HG03378 (cell line): ENCODE results near the gene SDHA.
"Not testable (repeated sequence)": the region's sequence is repeated elsewhere in the genome, so short reads cannot be mapped to it uniquely, and the experiment has no call there.

Experiments used
- ATAC-seq: cut with Tn5 transposase; IDR thresholded peaks from one replicate; pipeline ENCODE4 v1.9.1; 2021; ENCODE audit warnings: mild to moderate bottlenecking, moderate library complexity; ENCODE audit not compliant: unreplicated experiment

The SDHA gene

DNA sequence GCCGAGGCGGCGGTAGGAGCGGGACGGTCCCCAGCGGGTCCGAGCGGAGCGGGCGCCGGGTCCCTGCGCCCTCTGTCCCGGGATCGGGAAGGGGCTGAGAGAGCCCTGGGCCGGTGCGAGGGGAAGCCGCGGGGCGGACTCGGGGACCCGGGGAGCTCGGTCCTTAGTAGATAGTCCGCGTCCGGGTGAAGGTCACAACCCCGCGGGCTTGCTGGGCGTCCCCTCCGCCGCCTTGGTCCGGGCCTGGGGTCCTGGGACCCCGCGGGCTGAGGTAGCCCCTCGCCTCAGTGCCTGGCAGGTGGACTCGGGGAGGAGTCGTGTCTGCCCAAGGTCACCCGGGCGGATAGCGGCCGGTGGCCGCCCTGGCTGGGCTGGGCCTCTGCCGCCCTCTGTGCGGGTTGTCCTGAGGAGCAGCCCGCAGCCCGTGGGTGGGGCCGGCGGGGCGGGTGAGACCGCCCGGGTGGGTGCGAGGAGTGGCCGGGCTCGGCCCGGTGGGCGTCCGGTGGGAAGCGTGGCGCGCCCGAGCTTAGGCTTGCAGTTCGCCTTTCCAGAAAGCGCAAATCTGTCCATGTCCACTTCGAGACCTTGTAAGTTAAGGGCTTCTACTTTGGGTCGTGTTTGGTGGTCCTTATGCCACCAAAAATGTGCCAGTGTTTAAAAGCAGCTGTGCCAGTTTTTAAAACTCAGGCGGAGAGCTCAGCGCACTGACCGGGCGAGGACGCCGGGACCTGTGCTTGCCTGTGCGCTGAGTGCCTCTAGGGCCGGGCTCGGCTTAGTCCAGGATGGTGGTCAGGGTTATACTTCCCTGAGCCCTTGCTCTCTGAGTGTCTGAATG lies 554 bp downstream of the SDHA start:
- ATAC-seq: peak; percentile 24

DNA sequence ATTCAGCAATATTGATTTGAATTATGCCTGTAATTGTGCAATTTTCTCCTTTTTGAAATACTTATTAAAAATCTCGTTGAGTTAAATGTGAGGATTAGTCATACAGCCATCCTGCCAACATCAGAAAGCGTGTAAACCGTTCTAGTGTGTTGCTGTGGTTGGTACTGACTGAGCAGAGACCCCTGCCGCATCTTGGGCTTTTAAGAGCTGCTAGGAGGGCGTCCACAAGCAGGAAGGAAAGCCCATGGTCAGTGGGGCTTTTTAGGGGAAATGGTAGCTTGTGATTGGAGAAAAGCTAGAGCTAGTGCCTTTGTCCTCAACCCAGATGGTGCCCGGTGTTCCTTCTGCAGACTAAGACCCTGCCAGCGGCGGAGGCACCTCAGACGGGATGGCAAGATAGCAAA lies 1.3 kb downstream of the SDHA start:
- ATAC-seq: no peak

DNA sequence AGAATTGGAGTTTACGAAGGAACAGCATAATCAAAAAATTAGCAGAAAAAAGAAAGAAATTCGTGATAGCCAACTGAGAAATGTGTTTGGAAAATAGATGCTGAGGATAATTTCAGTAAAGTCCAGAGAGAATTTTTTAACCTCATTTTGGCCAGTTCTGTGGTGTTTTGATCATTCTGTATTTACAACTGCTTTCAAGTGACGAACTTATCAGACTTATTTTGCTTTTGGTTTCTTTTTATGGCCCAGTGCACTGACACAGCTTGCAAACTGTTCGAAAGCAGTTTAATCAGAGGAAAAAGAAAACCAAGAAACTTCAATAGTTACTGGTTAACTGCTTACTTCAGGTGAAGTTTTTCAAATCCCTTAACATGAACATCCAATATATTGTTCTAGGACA lies 1.9 kb downstream of the SDHA start:
- ATAC-seq: peak; percentile 39

DNA sequence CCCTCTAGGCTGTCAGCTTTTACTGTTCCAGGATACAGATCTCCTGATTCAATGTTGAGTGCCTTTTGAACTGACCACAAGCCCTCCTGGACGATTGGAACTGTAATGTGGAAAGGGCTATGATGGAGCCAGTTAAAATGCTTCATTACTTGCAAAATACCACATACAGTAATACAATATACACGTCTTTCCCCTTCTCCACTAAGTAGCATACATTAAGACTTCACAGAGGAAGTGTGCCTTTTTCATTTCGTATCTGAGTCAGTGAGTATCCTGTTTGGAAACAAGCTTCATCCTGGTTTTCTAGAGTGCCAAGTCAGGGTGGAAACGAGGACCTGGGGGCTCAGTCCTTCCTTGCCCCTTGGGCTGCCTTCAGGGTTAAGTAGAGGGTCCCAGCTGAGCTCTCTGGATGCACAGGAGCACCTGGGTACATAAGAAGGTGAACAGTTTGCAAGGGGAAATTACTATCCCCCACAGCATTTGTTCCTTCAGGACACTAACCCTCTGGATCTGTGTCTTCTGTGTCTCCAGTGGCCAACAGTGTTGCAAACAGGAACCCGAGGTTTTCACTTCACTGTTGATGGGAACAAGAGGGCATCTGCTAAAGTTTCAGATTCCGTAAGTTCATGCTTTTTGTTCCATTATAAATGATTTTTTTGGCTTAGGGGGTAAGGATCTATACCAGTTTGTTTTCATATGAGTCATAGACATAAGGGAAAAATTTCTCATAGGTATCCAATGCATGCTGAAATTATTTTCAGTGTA lies 5.0 kb downstream of the SDHA start:
- not testable (repeated sequence) for ATAC-seq

DNA sequence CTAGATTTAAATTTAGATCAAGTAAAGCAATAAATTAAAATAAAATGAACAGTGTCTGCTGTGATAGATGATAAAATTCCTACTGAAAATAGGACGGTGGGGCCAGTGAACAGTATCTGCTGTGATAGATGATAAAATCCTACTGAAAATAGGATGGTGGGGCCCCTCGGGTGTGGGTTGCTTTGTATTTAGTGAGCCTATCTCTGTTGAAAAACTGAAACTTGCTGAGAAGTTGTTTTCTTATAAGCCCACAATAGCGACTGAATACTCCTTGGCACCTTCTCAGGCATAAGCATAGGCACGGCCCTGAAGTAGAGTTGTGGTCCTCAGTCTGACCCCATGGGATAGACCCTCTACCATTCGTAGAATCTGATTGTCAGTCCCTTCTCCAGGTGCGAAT lies 5.7 kb downstream of the SDHA start:
- ATAC-seq: no peak

DNA sequence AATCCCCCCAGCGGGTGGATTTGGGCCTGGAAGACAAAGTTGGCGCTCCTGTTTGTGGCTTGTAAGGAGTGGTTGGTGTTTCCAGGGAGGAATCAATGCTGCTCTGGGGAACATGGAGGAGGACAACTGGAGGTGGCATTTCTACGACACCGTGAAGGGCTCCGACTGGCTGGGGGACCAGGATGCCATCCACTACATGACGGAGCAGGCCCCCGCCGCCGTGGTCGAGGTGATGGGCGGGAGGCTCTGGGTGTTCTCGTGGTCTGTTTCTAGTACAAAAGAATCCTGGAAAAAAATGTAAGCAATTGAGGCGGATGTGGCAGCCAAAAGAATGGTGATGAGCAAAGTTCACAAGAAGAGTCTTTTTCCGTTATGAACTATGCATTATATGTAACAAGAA lies 7.2 kb downstream of the SDHA start:
- no peak for ATAC-seq

DNA sequence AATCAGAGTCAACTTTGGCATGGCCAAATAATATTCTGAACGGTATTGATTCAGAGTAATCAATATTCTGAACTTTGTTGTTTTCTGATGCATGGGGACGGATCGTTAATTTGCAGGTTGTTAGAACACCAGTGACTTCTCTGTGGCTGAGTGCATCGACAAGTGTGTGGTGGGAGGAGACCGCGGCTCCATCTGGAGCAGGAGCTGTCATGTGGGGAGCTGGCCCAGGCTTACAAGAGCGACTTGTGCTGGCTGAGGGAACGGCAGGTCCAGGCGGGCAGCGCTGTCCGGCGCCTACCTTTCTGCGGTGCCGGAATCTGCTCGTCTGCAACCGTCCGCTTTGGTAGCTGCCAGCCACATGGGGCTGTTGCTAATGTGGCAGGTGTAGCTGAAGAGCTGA lies 9.3 kb downstream of the SDHA start:
- not testable (repeated sequence) for ATAC-seq

DNA sequence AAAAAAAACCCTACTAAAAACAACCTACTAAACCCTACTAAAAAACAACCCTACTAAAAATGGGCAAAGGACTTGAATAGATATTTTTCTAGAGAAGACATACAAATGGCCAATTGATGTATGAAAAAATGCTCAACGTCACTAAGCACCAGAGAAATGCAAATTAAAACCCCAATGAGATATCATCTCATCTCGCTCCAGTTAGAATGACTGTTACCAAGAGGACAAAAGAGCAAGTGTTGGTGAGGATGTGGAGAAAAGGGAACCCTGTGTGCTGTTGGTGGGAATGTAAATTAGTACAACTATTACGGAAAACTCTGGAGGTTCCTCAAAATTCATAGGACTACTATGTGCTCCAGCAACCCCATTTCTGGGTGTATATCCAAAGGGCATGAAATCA lies 10.8 kb downstream of the SDHA start:
- no peak for ATAC-seq

DNA sequence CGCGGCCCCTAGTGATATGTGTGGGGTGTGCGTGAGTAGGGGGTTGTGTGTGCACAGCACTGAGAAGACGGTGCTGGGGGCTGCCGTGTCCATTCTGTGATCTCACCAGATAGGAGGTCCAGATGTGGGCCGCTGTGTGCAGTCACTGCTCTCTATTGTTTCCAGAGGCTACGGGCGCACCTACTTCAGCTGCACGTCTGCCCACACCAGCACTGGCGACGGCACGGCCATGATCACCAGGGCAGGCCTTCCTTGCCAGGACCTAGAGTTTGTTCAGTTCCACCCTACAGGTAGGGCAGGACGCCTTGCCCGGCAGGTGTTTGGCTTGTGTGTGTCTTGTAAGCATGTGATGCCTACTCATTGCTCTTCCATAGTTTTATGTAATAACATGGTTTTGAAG lies 12.6 kb downstream of the SDHA start:
- no peak for ATAC-seq

DNA sequence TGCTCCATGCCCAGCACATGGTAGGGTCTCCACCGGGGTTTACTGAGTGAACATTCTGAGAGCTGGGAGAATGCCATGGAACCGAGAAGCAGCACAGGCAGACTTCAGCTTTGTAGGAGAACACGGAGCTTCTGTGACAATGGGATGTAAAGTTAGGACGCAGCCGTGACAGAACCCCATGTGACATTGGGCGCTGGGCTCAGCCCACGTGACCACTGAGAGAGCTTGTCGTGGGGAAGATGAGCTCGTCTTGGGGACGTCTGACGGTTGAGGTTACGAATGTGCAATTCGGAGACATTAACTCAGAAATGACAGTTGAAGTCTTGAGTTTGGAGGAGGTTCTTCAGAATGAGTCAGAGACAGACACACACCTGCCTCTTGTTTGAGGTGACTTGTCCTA lies 13.5 kb downstream of the SDHA start:
- no peak for ATAC-seq

DNA sequence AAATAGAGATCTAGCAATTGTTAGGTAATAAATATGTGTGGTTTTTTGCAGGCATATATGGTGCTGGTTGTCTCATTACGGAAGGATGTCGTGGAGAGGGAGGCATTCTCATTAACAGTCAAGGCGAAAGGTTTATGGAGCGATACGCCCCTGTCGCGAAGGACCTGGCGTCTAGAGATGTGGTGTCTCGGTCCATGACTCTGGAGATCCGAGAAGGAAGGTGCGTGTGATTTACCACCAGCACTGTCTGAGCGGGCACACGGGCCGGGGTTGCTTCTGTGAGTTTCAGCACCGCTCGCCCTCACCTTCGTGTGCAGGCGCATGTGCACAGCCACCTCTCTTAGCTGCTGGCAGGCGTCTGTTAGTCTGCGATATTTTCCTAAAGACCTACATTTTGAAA lies 15.3 kb downstream of the SDHA start:
- not testable (repeated sequence) for ATAC-seq

DNA sequence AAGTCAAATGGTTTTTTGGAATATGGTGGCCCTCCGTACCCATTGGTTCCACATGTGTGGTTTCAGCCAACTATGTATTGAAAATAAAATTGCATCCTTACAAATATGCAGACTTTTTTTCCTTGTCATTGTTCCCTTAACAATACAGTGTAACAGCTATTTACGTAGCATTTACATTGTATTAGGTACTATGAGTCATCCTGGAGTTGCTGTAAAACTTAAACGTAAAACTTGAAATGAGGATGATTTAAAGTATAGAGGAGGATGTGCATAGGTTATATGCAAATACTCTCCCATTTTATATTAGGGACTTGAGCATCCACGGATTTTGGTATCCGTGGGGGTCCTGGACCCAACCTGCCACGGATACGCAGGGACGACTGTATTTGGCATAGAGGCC lies 16.3 kb downstream of the SDHA start:
- no peak for ATAC-seq

DNA sequence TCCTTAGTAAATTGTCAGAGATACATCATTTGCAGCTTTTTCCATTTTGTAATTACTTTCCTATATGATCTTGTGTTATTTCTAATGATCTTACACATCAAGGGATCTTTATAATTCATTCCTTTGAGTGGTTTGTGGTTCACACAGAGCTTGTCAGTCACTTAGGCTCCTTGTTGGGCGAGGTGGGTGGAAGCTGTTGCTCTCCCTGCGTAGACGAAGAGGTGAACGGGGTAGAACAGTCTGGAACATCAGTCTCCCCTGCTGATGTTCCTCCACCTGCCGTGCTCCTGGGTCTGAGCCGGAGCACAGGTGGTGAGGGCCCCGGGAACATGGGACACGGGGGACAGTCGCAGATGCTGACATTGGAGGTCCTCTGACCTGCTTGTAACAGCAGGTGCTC lies 17.4 kb downstream of the SDHA start:
- ATAC-seq: not testable (repeated sequence)

DNA sequence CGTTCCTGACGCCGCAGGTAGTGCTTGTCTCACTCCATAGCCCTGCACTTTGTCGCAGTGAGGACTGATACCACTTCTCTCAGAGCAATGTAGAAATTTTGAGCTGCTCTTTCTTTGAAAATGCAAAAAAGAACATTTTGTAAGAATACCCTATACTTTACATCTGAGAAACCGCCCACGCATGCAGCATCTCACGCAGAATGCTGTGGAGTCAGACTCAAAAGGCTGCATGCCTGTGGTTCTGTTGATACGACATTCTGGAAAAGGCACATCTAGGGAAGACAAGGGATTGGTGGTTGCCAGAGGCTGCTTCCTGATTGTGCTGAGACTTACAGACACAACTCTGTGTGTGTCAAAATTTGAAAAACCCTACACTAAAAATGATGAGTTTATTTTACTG lies 19.8 kb downstream of the SDHA start:
- not testable (repeated sequence) for ATAC-seq

DNA sequence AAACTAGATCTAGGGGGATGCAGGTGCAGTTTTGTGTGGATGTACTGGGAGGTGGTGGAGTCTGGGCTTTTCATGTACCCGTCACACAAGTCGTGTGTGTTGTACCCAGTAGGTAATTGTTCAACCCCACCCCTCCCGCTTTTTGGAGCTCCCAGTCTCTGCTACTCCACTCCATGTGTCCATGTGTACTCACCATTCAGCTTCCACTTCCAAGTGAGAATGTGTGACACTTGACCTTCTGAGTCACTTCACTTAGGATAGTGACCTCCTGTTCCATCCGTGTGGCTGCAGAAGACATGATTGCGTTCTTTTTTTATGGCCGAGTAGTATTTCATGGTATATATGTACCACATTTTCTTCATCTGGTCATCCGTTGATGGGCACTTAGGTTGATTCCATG lies 22.4 kb downstream of the SDHA start:
- ATAC-seq: not testable (repeated sequence)

DNA sequence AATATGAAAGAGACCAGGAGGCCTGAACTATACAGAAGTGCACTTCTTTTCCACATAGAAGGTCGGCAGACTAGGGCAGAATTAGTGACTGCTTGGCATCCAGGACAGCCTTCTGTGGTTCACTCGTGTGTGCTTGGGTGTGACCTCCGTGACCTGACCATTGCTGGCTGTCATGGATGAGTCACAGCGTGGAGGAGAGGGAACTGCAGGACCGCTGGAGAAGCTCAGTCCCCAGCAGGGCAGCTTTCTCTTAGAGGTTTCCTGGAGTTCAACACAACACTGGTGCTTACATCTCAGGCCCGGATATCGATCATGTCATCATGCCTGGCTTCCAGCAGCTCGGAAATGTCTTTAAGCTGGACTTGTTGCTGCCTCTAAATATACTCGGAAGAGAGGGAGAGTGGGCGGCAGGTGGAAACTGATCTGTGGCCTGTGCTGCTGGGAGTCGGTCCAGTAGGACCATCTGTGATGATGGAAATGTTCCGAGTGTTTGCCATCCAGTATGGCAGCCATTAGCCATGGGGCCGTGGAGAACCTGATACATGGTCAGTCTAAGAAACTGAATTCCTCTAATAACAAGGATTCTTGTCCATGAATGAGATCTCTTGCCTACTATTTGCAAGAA lies 23.0 kb downstream of the SDHA start:
- not testable (repeated sequence) for ATAC-seq

DNA sequence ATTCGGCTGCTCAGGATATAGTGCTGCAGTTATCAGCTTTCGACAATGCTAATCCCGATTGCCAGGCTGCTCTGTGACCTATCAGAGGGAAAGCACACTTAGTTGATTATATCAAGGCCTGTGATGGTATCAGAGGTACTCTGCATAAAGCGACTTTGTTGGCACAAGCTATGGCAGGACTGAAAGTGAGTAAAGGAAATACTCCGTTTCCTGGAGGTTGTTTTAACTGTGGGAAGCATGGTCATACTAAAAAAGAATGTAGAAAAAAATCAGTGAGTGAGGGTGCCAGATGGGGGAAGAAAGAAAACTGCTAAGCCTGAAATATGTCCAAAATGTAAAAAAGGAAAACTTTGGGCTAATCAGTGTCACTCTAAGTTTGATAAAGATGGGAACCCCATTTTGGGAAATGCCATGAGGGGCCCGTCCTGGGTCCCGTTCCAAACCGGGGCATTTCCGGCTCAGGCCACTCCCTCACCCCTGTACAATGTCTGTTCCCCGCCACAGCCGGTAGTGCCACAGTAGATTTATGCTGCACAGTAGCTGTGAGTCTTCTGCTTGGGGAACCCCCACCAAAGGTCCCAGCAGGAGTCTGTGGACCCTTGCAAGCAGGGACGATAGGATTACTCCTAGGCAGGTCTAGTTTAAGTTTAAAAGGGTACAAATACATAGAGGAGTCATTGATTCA lies 25.7 kb downstream of the SDHA start:
- ATAC-seq: not testable (repeated sequence)

DNA sequence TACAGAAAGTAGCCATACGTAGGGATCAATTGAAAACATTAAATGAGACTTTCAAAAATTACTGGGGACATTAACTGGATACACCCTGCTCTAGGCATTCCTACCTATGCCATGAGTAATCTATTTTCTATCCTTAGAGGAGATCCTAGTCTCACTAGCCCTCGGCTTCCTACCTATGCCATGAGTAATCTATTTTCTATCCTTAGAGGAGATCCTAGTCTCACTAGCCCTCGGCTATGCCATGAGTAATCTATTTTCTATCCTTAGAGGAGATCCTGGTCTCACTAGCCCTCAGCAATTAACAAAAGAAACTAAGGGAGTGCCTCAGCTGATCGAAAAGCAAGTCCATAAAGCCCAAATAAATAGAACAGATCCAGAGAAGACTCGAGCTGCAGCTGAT lies 27.6 kb downstream of the SDHA start:
- not testable (repeated sequence) for ATAC-seq

DNA sequence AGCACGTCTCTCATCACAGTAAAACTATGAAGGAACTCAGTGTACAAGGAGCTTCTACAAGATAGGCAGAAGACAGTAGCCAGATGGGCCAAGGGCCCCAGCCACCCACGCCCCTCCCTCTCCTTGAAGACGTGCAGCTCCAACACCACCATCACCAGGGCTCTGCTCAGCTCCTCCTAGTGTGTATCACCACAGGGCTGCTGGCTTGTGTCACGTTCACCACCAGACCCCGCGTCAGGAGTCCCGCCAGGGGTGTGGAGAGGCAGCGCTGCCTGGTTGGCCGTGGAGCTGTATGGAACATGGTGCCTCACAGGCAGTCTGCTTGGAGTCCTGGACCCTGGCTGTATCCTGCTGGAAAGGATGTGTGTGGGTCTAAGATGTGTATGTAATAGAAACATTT lies 32.3 kb downstream of the SDHA start:
- ATAC-seq: not testable (repeated sequence)

DNA sequence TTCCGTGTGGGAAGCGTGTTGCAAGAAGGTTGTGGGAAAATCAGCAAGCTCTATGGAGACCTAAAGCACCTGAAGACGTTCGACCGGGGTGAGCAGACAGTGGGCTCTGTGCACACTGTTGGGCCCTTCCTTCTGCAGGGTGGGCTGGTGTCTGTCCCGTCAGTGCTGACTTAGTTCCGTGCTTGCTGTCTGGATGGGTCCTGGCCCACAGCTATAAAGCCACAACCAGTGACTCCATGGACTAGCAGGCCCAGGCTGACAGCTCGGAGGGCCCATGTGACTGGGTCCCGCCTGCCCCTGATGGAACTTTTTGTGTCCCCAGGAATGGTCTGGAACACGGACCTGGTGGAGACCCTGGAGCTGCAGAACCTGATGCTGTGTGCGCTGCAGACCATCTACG lies 32.9 kb downstream of the SDHA start:
- ATAC-seq: not testable (repeated sequence)

DNA sequence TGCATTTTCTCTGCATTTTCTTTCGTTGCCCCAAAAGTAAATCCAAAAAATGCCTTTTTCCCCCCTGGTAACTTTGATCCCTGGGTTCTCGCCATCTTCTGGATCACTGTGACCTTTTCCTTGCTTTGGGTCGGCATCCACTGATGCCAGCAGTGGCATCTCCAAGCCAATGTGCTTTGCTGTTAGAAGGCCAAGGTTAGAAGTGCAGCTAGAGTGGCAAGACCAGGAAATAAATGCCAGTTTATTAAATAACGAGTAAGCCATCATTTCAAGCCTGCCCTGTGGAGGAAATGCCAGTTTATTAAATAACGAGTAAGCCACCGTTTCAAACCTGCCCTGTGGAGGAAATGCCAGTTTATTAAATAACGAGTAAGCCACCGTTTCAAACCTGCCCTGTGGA lies 33.4 kb downstream of the SDHA start:
- not testable (repeated sequence) for ATAC-seq
